ENCODE results near the gene PBX1. TPM values are rescaled to one million over a fixed set of nuclear protein-coding genes. Genes with fewer than 3 reads are reported as not detected.

The PBX1 gene
- total and polyA plus RNA-seq, 4 donors, result 2.2 to 17.3 (median 5.1) TPM

GRCh38 chr1:164802529-164803282, 243.7 kb downstream of the PBX1 start:
- H3K27me3 ChIP-seq (ENCODE audit: control insufficient read depth in 4 of 4, insufficient read depth in 4 of 4, low read length in 3 of 4), result no peaks in the 10 kb centered on the region
- peaks cover 0 to 6% (median 1%) of the 10 kb centered on the region in 4 donors for H3K4me1 ChIP-seq (ENCODE audit: control insufficient read depth in 4 of 4, insufficient read depth in 4 of 4, low read length in 3 of 4)
- peaks cover 0 to 4% (median under 1%) of the 10 kb centered on the region in 4 donors for H3K36me3 ChIP-seq (ENCODE audit: control insufficient read depth in 4 of 4, insufficient read depth in 3 of 4, low read depth in 1 of 4, low read length in 3 of 4)
- DNase-seq (ENCODE audit: low spot score), result no peak
- no peak overlapping the region for H3K9ac ChIP-seq (ENCODE audit: low read depth in 1 of 2, low read length in 2 of 2)
- TF ChIP-seq CTCF (IDR thresholded peaks at IDR 0.05; ENCODE audit: low read depth, low read length, missing input control) (no peak), RXRA (IDR thresholded peaks at IDR 0.05) (no peak), MAX (IDR thresholded peaks at IDR 0.05) (no peak), REST (IDR thresholded peaks at IDR 0.05) (no peak), ATF3 (IDR thresholded peaks at IDR 0.05) (no peak), HNF4G (IDR thresholded peaks at IDR 0.05) (no peak)
- no peaks in the 10 kb centered on the region for H3K9me3 ChIP-seq (ENCODE audit: control insufficient read depth in 4 of 4, low read length in 3 of 4)
- WGBS, result 87% methylated on average over 7 of the region's 7 CpGs
- no peak overlapping the region for H3K4me3 ChIP-seq (ENCODE audit: low read depth in 1 of 3, low read length in 3 of 3)
- no peak overlapping the region for H3K27ac ChIP-seq (ENCODE audit: low read depth in 1 of 2, low read length in 2 of 2)

GRCh38 chr1:164803366-164803765, 244.4 kb downstream of the PBX1 start:
- no peak for DNase-seq (ENCODE audit: low spot score)
- Histone ChIP-seq H3K27ac (ENCODE audit: low read depth in 1 of 2, low read length in 2 of 2) (no peak overlapping the region), H3K4me1 (ENCODE audit: control insufficient read depth in 4 of 4, insufficient read depth in 4 of 4, low read length in 3 of 4) (peaks cover 0 to 6% (median 1%) of the 10 kb centered on the region in 4 donors), H3K9me3 (ENCODE audit: control insufficient read depth in 4 of 4, low read length in 3 of 4) (no peaks in the 10 kb centered on the region), H3K36me3 (ENCODE audit: control insufficient read depth in 4 of 4, insufficient read depth in 3 of 4, low read depth in 1 of 4, low read length in 3 of 4) (peaks cover 0 to 4% (median under 1%) of the 10 kb centered on the region in 4 donors), H3K27me3 (ENCODE audit: control insufficient read depth in 4 of 4, insufficient read depth in 4 of 4, low read length in 3 of 4) (no peaks in the 10 kb centered on the region), H3K9ac (ENCODE audit: low read depth in 1 of 2, low read length in 2 of 2) (no peak overlapping the region), H3K4me3 (ENCODE audit: low read depth in 1 of 3, low read length in 3 of 3) (no peak overlapping the region)
- 88% methylated on average over 5 of the region's 5 CpGs for WGBS
- TF ChIP-seq CTCF (IDR thresholded peaks at IDR 0.05; ENCODE audit: low read depth, low read length, missing input control) (no peak), GABPA (IDR thresholded peaks at IDR 0.05 in 1 of 2, conservative IDR thresholded peaks at IDR 0.05 in 1 of 2) (no peak), RAD21 (IDR thresholded peaks at IDR 0.05) (no peak), JUND (IDR thresholded peaks at IDR 0.05) (no peak), EGR1 (IDR thresholded peaks at IDR 0.05; ENCODE audit: low read depth in 2 of 2) (no peak), SP1 (IDR thresholded peaks at IDR 0.05) (no peak), RXRA (IDR thresholded peaks at IDR 0.05) (no peak), ZBTB33 (IDR thresholded peaks at IDR 0.05) (no peak), NR2F2 (IDR thresholded peaks at IDR 0.05) (no peak), FOXA1 (IDR thresholded peaks at IDR 0.05) (no peak), TAF1 (conservative IDR thresholded peaks at IDR 0.05) (no peak), HNF4G (IDR thresholded peaks at IDR 0.05) (no peak), REST (IDR thresholded peaks at IDR 0.05) (no peak), FOXA2 (IDR thresholded peaks at IDR 0.05) (no peak), ATF3 (IDR thresholded peaks at IDR 0.05) (no peak)
